Keratinocyte (primary cell): ENCODE measurements around the gene FMN2. TPM values are rescaled to one million over a fixed set of nuclear protein-coding genes. Genes with fewer than 3 reads are reported as not detected.

ENCODE experiments used
- DNase-seq: peaks from one replicate; pipeline ENCODE4 v3.0.0-alpha.2; 2011; ENCODE audit warnings: low read depth, missing footprints, low spot score
- FAIRE-seq: peaks from 2 replicates; lab custom pipeline; 2011; peaks lifted over from hg19 to GRCh38; lab: Jason Lieb, UNC
- H2AFZ ChIP-seq: 2 replicates; pipeline ENCODE4 v1.6.0; 2012; ENCODE audit warnings: low read length, control low read depth, inconsistent platforms; ENCODE audit not compliant: control insufficient read depth
- H3K27ac ChIP-seq: 2 replicates; pipeline ENCODE4 v1.5.1; 2011; ENCODE audit warnings: low read length; ENCODE audit not compliant: control insufficient read depth, insufficient read depth
- H3K27me3 ChIP-seq: 3 replicates; pipeline ENCODE4 v1.6.0; 2011; ENCODE audit warnings: low read length; ENCODE audit not compliant: control insufficient read depth, insufficient read depth; ENCODE audit errors: extremely low read depth
- H3K36me3 ChIP-seq, 2 experiments: 2 replicates in 1 of 2; 3 replicates in 1 of 2; pipeline ENCODE4 v1.5.1; 2011; ENCODE audit warnings: low read length in 2 of 2, mild to moderate bottlenecking in 1 of 2; ENCODE audit not compliant: control insufficient read depth in 2 of 2, insufficient read depth in 2 of 2; ENCODE audit errors: extremely low read depth in 1 of 2
- H3K4me1 ChIP-seq: 3 replicates; pipeline ENCODE4 v1.5.1; 2011; ENCODE audit warnings: low read length; ENCODE audit not compliant: control insufficient read depth, insufficient read depth; ENCODE audit errors: extremely low read depth
- H3K4me2 ChIP-seq: 3 replicates; pipeline ENCODE4 v1.6.0; 2011; ENCODE audit warnings: low read depth, low read length; ENCODE audit not compliant: control insufficient read depth, insufficient read depth; ENCODE audit errors: extremely low read depth
- H3K4me3 ChIP-seq, 3 experiments: fragments of 200-600 bp in 1 of 3; sonication (generic) in 1 of 3; 2 replicates in 2 of 3; 3 replicates in 1 of 3; pipeline ENCODE4 v1.5.1; 2011 to 2016; ENCODE audit warnings: low read length in 3 of 3, mild to moderate bottlenecking in 3 of 3, control low read depth in 2 of 3, inconsistent platforms in 1 of 3, low read depth in 1 of 3, mixed read lengths in 1 of 3, mixed run types in 1 of 3, moderate library complexity in 1 of 3; ENCODE audit not compliant: control insufficient read depth in 2 of 3, insufficient read depth in 2 of 3; ENCODE audit errors: extremely low read depth in 1 of 3
- H3K79me2 ChIP-seq: 2 replicates; pipeline ENCODE4 v1.6.0; 2012; ENCODE audit warnings: low read length; ENCODE audit not compliant: control insufficient read depth, insufficient read depth
- H3K9ac ChIP-seq: 3 replicates; pipeline ENCODE4 v1.6.0; 2011; ENCODE audit warnings: low read length; ENCODE audit not compliant: control insufficient read depth, insufficient read depth; ENCODE audit errors: extremely low read depth
- H3K9me1 ChIP-seq: 3 replicates; pipeline ENCODE4 v1.6.0; 2011; ENCODE audit warnings: low read length; ENCODE audit not compliant: control insufficient read depth, insufficient read depth; ENCODE audit errors: extremely low read depth
- H3K9me3 ChIP-seq: 2 replicates; pipeline ENCODE4 v1.5.1; 2012; ENCODE audit warnings: low read depth, low read length; ENCODE audit not compliant: control insufficient read depth
- H4K20me1 ChIP-seq: 3 replicates; pipeline ENCODE4 v1.6.0; 2011; ENCODE audit warnings: low read length; ENCODE audit not compliant: control insufficient read depth, insufficient read depth; ENCODE audit errors: extremely low read depth
- EZH2 ChIP-seq: IDR thresholded peaks from one replicate; pipeline ENCODE4 v1.6.1; 2012; ENCODE audit warnings: inconsistent platforms, mild to moderate bottlenecking, low read length, moderate library complexity
- dilution Hi-C: fragments of 300-500 bp; cut with MboI; formaldehyde crosslinking; loops from one replicate; pipeline ENCODE4 v1.7.0; 2020; ENCODE audit warnings: low sequenced_read_pairs; ENCODE audit not compliant: extremely low pct_ligation_motif_present
- polyA plus RNA-seq, 5 experiments: library from polyadenylated mRNA; depleted of rRNA in 3 of 5; stranded (reverse) in 3 of 5; stranded (forward) in 1 of 5; unstranded in 1 of 5; fragments of >200 nt; gene quantifications; 1 replicate in 1 of 5; 2 replicates in 3 of 5; 3 replicates in 1 of 5; pipeline versions ENCODE4 v1.2.1 to v1.2.3, GENCODE V29; 2011 to 2012; ENCODE audit warnings: missing spikeins in 2 of 5, low read depth in 1 of 5, low replicate concordance in 1 of 5
- TF ChIP-seq, protein P1 (sequence below), 3 experiments: IDR thresholded peaks in 1 of 3; conservative IDR thresholded peaks in 1 of 3; optimal IDR thresholded peaks in 1 of 3; 2 replicates in 2 of 3; 3 replicates in 1 of 3; pipeline versions ENCODE3 to v1.5.1; 2011; ENCODE audit warnings: low read length in 3 of 3, mild to moderate bottlenecking in 3 of 3, moderate library complexity in 2 of 3, control low read depth in 1 of 3, inconsistent platforms in 1 of 3; ENCODE audit not compliant: insufficient read depth in 2 of 3; ENCODE audit errors: extremely low read depth in 1 of 3

The FMN2 gene
- polyA plus RNA-seq, 1 donor (not counting 4 experiments of a cell fraction or from before 2014, with no cell fraction given), result not detected

DNA sequence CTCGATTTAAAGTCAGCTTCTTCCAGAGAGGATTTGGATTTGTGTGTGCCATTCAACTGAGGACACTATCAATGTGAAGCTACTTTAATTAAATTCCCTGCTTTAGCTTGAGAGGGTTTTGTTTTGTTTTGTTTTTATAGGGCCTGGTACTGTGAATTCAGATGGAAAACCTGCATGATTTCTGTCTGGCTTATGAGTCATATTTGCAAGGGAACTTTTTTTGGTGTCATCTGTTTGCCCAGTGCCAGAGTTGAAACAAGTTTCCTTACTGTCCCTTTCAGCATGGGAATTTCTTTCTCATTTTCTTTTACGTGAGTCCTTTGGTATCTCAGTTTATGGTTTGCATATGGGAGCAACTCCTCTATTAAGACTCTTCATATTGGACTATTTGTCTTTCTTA lies 325.6 kb downstream of the FMN2 start:
- no peaks in the 10 kb centered on the region for H3K36me3 ChIP-seq
- H3K9ac ChIP-seq, result no peak overlapping the region
- no peak for DNase-seq
- H3K27ac ChIP-seq, result no peak overlapping the region
- no peaks in the 10 kb centered on the region for H3K9me1 ChIP-seq
- TF ChIP-seq EZH2, result no peak
- TF ChIP-seq, protein P1, sequence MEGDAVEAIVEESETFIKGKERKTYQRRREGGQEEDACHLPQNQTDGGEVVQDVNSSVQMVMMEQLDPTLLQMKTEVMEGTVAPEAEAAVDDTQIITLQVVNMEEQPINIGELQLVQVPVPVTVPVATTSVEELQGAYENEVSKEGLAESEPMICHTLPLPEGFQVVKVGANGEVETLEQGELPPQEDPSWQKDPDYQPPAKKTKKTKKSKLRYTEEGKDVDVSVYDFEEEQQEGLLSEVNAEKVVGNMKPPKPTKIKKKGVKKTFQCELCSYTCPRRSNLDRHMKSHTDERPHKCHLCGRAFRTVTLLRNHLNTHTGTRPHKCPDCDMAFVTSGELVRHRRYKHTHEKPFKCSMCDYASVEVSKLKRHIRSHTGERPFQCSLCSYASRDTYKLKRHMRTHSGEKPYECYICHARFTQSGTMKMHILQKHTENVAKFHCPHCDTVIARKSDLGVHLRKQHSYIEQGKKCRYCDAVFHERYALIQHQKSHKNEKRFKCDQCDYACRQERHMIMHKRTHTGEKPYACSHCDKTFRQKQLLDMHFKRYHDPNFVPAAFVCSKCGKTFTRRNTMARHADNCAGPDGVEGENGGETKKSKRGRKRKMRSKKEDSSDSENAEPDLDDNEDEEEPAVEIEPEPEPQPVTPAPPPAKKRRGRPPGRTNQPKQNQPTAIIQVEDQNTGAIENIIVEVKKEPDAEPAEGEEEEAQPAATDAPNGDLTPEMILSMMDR (optimal IDR thresholded peaks at IDR 0.05 in 1 of 3, IDR thresholded peaks at IDR 0.05 in 1 of 3, conservative IDR thresholded peaks at IDR 0.05 in 1 of 3; ENCODE audit: extremely low read depth in 1 of 3, insufficient read depth in 2 of 3, low read length in 3 of 3), result no peak
- dilution Hi-C loops, result no loop called here
- H2AFZ ChIP-seq, result no peak overlapping the region
- H3K4me3 ChIP-seq, result no peak overlapping the region
- no peaks in the 10 kb centered on the region for H3K27me3 ChIP-seq
- no peaks in the 10 kb centered on the region for H3K4me1 ChIP-seq
- no peaks in the 10 kb centered on the region for H4K20me1 ChIP-seq
- H3K79me2 ChIP-seq, result no peaks in the 10 kb centered on the region
- no peak for FAIRE-seq
- H3K9me3 ChIP-seq, result peaks cover 2% of the 10 kb centered on the region
- no peak overlapping the region for H3K4me2 ChIP-seq

DNA sequence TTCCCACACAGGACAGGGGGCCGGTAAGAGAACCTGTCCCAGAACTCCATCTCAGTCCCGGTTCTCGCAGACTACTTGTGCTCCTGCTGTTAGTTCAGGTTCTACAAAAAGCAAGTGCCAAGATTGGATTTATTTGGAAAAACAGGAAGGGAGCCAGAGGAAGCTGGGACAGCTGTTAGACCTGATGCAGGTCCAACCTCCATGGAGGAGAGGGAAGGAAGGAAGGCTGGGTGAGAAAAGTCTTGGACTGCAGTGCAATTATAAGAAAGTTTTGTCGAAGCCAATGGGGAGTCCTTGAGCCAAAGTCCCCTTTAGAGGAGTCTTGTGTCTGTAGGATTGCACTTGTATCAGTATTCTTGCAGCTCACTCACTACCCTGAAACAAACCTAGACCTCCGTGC lies 329.1 kb downstream of the FMN2 start:
- Histone ChIP-seq H3K4me1 (no peaks in the 10 kb centered on the region), H4K20me1 (no peaks in the 10 kb centered on the region), H3K27me3 (no peaks in the 10 kb centered on the region), H3K27ac (no peak overlapping the region), H2AFZ (no peak overlapping the region), H3K9me1 (no peaks in the 10 kb centered on the region), H3K9ac (no peak overlapping the region), H3K4me3 (no peak overlapping the region), H3K4me2 (no peak overlapping the region), H3K36me3 (no peaks in the 10 kb centered on the region), H3K9me3 (peaks cover 2% of the 10 kb centered on the region), H3K79me2 (no peaks in the 10 kb centered on the region)
- no peak for FAIRE-seq
- no peak for TF ChIP-seq EZH2
- TF ChIP-seq, protein P1 (optimal IDR thresholded peaks at IDR 0.05 in 1 of 3, IDR thresholded peaks at IDR 0.05 in 1 of 3, conservative IDR thresholded peaks at IDR 0.05 in 1 of 3; ENCODE audit: extremely low read depth in 1 of 3, insufficient read depth in 2 of 3, low read length in 3 of 3), result no peak
- dilution Hi-C loops, result no loop called here
- no peak for DNase-seq
